T-helper 1 cell (primary cell): Measurements from ENCODE around the gene HPD.
"Not testable (repeated sequence)": the region's sequence is repeated elsewhere in the genome, so short reads cannot be mapped to it uniquely, and the experiment has no call there.

Experiments used
- DNase-seq, 5 donors: peaks; one replicate each; pipeline ENCODE4 v3.0.0-alpha.2; 2012 to 2020
- total RNA-seq, 4 donors: gene quantifications; one replicate each; lab custom pipeline; 2026; lab: John Stamatoyannopoulos, UW

The HPD gene
- total RNA-seq: 0 to 0.08 (median 0) reads per million in 4 donors

DNA sequence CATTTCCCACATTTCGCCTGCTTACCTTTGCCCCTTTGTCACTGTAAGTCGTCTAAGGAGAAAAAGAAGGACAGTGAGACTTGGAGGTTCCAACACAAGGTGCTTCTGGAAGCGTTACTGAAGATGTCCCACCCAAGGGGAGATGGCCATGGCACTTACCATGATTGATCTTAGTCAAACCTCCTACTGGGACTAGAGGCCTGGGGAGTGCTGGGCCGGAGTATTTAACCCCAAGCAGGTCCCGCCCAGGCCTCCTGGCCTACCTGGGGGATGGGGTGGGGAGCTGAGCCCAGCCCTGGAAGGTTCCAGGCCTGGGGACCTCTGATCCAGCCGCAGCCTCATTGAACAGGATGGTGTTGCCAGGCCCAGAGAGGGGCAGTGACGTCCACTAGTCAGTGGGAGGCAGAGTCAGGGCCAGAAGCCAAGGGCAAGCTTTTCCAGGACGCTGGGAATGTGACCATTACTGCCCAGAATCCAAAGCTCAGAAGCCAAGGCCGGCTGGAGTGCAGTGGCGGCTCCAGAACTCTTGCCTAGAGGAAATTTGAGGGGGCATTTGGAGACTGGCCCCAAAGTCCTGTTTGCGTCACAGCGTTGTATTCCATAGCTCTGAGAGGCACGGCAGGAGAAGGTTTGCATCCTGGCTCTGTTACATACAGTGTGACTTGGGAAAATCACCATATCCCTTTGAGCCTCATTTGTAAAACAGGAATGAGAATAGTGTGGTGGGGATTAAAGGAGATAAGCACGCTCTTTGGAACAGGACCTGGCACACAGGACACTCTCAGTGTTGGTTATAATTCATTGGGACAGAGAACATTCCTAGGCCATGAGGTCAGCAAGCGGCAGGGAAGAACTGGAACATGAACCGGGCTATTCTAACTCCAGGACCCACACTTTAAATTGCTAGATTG, at the start of gene HPD:
Gene HPD, minus strand, starts transcription at position 198 of the 911 bp plus-strand sequence. Its CDS starts 36 bp downstream, at position 162.
- no peak for DNase-seq

DNA sequence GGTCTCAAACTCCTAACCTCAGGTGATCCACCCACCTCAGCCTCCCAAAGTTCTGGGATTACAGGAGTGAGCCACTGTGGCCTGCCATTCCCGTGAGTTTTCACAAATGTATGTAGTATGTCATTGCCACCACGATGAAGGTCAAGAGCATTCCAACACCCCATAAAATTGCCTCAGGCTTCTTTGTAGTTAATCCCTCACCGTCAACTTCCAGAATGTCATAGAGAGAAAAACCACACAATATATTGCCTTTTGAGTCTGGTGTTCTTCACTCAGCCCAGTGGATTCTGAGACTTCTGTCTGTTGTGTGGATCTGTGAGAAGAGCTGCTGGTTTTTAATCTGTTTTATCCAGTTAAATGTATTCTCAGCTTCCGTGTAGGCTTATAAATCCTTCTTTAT, 47.1 kb upstream of the HPD start:
- DNase-seq: no peak

DNA sequence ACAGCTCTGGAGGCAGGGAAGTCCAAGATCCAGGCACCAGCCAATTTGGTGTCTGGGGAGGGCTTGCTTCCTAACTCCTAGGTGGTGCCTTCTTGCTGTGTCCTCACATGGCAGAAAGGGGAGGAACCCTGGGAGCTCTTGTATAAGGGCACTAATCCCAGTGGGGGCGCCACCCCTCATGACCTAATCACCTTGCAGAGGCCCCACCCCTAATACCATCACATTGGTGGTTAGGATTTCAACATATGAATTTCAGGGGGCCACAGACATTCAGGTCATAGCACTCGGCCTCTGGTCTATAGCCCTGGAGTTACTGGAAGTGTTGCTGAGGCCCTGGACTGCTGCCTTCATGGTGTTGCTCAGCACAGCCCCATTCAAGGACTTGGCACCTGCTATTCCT, 44.5 kb upstream of the HPD start:
- no peak for DNase-seq

DNA sequence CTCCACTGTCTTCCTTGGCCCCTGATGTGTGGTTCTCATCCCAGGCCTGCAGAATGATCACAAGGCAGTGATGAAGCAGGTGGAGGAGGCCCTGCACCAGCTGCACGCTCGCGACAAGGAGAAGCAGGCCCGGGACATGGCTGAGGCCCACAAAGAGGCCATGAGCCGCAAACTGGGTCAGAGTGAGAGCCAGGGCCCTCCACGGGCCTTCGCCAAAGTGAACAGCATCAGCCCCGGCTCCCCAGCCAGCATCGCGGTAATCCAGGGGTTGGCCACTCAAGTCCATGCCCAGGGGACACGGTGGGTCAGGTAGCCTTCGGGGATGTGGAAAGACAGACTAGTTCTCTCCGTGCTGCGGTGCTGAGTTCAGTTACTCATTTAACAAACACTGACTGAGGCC, 40.9 kb upstream of the HPD start:
- no peak for DNase-seq

DNA sequence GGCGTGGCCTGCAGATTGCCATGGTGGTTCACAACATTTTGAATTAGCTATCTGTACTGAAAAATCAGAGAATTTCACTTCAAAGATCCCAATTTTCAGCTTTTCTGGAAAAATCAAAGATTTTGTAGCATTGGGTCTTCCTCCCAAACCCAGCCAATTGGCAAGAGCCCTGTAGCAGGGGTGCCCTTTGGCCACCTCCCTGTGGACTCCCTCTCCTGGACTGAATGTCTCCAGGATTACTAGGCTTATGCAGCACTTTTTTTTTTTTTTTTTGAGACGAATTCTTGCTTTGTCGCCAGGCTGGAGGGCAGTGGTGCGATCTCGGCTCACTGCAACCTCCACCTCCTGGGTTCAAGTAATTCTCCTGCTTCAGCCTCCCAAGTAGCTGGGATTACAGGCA, 39.6 kb upstream of the HPD start:
- DNase-seq: no peak

DNA sequence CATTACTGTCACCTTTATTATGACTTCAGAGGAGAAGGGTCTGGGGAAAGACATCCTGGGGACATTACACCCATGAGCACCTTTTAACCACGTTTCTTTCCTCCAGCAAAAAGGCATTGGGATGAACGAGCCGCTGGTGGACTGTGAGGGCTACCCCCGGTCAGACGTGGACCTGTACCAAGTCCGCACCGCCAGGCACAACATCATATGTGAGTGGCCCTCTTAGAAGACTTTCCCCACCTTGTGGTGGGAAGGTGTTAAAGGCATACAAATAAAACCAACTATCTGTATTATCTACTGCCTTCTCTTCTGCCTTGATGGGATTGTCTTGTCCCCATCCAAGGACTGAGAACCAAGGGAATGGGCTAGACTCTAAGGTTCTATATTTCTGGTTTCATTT, 36.0 kb upstream of the HPD start:
- no peak for DNase-seq

DNA sequence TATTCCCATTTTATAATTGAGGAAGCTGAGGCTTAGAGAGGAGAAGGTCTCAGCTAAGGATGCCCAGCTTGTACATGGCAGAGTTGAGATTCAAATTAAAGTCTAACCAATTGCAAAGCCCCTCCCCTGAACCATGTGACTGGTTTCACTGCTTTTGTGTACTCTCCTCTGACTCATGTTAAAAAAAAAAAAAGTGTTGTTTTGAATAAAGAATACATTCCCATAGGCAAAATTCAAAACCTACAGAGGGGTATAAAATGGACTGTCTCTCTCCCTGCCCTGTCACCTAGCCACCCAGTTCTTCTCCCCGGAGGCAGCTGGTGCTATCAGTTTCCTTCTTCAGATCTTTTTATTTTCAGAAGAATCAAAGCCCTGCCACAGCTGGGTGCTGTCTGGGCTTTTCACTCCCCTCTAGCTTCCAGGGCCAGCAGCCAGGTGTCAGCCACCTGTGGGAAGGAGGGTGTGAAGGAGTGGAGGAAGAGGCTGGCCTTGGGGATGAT, 35.4 kb upstream of the HPD start:
- DNase-seq: no peak

DNA sequence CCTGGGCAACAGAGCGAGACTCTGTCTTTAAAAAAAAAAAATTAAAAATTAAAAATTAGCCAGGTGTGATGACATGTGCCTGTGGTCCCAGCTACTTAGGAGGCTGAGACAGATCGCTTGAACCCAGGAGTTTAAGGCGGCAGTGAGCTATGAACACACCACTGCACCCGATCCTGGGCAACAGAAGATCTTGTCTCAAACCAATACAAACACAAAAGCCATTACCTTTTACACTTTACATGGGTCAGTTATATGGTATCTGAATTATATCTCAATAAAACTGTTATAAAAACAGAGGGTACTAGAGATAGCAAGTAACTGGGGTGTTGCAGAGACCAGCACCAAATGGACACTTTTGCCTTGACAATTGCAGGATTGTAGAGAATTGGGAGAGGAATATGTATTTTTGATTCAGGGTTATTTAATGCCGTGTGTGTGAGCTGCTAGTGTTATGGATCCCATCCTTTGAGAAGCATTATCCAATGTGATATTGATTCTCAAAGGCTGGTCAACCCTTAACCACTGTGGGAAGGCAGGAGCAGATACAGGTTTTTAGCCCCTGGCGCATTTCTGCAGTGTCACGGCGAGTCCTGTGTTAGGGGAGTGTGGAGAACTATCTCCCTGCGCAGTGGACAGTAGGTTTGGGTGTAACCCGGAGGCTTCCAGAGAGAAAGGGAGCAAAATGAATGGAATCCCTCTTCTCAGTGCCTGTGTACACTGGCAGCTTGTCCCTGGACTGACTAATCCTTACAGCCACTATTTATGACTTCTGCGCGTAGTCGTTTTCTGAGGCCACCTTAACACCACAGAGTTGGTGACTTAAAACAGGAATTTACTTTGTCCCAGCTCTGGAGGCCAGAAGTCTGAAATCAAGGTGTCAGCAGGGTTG, 34.3 kb upstream of the HPD start:
- DNase-seq: no peak

DNA sequence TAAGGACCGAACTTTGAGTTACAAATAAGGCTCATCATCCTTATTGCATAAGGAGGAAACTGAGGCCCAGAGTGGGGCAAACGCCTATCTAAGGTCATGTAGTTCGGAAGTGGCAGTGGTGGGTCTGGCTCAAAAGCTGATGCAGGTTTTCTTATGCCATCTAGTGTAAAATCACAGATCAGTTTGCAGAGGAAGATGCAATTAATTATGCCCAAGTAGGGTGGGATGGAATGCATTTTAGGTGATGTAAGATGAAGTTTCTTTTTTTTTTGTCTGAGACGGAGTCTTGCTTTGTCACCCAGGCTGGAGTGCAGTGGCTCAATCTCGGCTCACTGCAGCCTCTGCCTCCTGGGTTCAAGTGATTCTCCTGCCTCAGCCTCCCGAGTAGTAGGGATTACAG, 31.0 kb upstream of the HPD start:
- DNase-seq: not testable (repeated sequence)

DNA sequence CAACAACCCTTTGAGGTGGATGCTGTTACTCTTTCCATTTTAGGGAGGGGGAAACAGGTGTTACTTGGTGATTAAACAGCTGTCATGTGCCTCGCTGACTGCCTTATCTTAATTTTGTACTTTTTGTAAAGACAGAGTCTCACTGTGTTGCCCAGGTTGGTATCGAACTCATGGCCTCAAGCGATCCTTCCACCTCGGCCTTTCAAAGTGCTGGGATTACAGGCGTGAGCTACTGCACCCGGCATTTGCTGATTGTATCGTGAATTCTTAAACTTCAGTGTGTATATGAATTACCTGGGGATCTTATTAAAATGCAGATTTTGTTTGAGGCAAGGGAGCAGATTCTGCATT, 30.6 kb upstream of the HPD start:
- DNase-seq: no peak

DNA sequence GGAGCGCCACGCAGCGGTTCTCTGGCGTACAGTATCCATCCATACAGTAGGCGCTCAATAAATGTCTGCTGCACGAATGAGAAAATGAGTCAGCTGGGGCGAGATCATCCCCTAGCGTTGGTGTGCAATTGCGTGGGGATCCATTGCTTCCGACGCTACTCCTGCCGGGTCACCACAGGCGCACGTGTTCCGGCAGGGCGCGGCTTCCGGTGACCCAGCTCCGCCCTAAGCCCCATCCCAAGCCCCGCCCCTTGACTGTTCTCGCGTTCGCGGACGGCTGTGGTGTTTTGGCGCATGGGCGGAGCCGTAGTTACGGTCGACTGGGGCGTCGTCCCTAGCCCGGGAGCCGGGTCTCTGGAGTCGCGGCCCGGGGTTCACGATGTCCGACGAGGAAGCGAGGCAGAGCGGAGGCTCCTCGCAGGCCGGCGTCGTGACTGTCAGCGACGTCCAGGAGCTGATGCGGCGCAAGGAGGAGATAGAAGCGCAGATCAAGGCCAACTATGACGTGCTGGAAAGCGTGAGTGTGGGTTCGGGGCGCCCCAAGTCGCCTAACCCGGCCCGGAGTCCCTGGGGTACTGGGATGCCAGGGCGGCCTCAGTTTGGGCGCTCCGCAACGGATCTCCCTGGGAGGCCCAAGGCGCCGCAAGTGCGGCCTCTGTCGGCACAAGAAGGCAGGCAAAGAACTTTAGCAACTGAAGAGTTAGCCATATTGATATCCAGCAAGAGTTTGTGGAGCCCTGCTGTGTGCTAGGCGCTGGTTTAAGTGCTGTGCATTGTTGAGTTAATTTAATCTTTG, 30.0 kb upstream of the HPD start, which contains the start of gene PSMD9:
Gene PSMD9, plus strand, starts transcription at position 313 of the 796 bp plus-strand sequence. Its CDS starts 67 bp downstream, at position 380.
- peak; percentile 96 to 98 (median 97) for DNase-seq

DNA sequence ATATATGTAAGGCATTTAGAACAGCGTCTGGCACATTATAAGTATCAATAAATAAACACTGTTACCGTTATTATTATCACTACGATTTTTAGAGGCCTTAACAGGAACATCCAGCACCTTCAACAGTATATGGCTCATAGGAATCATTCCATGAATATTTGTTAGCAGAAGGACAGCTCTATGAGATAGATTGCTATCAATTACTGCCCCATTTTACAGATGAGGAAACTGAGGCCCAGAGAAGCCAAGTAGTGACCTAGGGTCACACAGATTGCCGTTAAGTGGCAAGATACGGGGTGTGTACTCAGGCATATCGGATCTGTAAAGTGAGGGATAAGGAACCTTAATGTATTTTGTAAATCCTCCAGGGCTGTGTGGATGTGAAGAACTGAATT, 29.4 kb upstream of the HPD start:
- no peak for DNase-seq

DNA sequence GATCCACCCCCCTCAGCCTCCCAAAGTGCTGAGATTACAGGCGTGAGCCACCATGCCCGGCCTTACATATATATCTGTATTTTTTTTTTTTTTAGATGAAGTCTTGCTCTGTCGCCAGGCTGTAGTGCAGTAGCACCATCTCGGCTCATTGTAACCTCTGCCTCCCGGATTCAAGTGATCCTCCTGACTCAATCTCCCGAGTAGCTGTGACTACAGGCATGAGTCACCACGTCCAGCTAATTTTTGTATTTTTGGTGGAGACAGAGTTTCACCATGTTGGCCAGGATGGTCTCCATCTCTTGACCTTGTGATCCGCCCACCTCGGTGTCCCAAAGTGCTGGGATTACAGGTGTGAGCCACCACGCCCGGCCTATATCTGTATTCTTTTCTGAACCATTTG, 26.5 kb upstream of the HPD start:
- DNase-seq: not testable (repeated sequence)

DNA sequence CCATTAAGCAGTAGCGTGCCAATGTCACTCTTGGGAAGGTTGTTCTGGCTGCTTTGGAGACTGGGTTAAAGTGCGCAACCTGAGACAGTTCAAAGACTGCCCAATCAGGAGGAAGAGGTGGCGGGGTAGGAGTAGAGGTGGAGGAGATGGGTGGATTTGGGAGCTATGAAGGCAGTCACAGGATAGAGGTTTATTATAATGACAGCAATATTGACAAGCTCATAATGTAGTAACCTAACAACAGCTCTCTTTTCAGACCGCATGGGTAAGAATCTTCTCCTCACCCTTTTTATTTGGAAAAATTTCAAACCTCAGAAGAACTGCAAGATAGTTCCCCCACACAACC, 24.6 kb upstream of the HPD start:
- no peak for DNase-seq

DNA sequence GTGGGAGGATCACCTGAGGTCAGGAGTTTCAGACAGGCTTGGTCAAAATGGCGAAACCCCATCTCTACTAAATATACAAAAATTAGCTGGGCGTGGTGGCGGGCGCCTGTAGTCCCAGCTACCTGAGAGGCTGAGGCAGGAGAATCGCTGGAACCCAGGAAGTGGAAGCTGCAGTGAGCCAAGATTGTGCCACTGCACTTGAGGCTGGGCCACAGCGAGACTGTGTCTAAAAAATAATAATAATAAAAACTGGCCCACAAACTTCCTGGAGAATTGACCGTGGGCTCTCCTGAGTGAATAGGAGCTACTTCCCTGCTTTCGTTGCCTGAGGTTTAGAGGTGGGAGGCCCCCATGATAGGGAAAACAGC, 17.4 kb upstream of the HPD start:
- not testable (repeated sequence) for DNase-seq

DNA sequence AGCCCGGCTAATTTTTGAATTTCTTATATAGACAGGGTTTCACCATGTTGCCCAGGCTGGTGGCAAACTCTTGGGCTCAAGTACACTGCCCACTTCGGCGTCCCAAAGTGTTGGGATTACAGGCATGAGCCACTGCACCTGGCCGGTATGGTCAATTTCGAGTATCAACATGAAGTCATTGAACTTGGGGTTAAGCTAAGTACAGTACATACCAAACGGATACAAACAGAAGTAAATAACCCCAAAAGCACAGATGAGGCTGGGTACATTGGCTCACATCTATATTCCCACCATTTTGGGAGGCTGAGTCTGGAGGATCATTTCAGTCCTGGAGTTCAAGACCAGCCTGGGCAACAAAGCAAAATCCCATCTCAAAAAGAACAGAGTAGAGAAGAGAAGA, 16.9 kb upstream of the HPD start:
- DNase-seq: no peak

DNA sequence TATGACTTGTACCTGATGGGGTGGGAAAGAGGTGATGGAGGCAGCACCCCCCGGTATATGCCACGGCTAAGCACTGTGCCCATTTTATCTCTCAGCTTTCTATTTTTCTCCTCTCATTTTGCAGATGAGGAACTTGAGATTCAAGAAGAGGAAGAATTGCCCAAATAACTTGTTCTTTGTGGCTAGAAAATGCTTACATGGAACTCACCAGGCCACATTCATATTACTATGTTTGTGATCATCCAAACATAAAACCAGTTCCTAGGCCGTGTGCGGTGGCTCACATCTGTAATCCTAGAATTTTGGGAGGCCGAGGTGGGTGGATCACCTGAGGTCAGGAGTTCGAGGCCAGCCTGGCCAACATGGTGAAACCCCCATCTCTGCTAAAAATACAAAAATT, 15.4 kb upstream of the HPD start:
- DNase-seq: no peak

DNA sequence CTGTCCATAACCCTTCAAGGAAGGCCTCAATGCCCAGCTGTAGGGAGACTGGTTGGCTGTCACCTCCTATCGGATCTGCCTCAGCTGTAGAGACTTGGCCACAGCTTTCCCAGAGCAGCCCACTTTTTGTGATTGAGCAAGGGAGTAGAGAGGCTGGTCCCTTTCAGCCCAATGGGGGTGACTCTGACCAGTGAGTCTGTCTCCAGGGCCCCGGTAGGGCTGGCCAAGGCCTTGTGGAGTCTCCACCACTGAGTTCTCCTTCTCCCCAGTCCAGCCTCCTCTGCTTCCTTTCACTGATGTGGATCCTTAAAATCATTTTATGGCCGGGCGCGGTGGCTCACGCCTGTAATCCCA, 14.5 kb upstream of the HPD start:
- DNase-seq: no peak

DNA sequence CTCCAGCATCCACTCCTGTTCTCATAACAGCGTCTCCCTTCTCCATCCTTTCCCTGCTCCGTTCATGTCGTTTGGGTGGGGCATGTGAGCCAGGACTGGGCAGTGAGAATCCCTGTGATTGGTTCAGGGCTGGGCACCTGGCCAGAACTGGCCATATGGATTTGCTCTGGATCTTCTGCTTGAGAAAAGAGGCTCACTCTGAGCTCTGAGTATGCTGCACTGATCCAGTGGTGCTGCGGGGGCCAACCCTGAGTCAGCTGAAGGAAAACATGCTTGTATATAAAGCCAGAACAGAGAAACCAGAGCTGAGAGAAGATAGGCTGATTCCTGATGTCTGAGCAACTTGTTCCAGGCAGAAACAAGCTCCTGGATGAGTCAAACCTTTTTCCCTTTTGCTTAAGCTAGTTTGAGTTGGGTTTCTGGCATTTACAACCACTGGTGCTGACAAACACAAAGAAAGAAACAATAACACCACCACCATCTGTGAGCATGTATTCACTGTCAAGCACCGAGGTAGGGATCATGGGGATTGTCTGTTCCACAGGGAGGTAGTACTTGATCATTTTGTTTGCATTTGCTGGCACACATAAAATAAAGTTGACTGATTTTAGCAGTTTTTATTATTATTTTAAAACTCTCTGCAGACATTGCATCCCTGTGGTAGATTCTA, 14.0 kb upstream of the HPD start:
- no peak for DNase-seq

DNA sequence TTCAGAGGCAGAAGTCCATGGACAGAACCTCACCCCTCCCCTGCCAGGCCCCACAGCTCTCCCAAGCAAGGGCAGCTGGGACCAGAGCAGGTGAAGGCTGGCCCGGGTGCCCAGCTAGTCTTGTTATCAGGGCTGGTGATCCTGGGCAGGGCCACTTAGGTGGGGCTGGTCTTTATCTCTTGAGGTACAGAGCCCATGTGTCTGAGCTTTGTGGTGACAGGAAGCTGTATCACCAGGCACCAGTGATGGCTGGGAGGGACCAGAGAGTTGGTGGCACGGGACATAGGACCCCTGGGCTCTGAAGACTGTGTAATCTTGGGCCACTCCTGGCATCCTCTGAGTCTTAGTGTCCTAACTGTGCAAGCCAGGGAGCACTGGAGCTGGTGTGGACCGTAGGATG, 12.8 kb upstream of the HPD start:
- no peak for DNase-seq

DNA sequence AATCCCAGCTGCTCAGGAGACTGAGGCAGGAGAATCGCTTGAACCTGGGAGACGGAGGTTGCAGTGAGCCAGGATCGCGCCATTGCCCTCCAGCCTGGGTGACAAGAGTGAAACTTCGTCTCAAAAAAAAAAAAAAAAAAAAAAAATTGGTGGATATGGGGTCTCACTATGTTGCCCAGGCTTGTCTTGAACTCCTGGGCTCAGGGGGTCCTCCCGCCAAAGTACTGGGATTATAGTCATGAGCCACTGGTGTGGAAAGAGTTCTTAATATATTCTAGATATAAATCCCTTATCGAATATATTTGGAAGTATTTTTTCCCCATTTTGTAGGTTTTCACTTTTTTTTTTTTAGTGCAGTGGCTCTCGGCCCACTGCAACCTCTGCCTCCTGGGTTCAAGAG, 10.6 kb upstream of the HPD start:
- DNase-seq: not testable (repeated sequence)

DNA sequence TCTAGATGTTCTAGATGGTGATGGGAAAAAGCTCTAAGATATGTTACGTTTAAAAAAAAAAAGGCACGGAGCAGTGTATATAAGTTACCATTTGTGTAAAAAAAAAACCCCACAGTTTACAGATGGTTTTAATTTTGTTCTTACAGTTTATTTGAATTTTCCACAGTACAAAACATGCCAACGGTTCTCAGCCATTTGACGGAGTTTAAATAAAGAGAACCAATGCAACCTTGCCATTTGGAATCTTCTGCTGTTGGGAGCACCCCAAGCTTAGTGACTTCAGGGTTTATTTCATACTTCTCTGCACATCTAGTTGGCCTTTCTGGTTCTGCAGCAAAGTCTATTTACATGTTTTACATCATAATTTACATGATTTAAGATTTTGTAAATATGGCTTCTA, 7.7 kb upstream of the HPD start:
- no peak for DNase-seq
